Activated naive CD4-positive, alpha-beta T cell treated with anti-CD3 and anti-CD28 coated beads, Interleukin-2, amount 50 U/mL, for 24 hours (primary cell): ENCODE measurements around the gene CD40.

Source experiments
- H3K27ac Mint-ChIP-seq: one replicate; pipeline ENCODE4 v1.8.0; 2021; ENCODE audit warnings: mild to moderate bottlenecking, mixed read lengths
- H3K27me3 Mint-ChIP-seq: one replicate; pipeline ENCODE4 v1.8.0; 2021; ENCODE audit warnings: mixed read lengths
- H3K36me3 Mint-ChIP-seq: one replicate; pipeline ENCODE4 v1.8.0; 2021; ENCODE audit warnings: mixed read lengths
- H3K4me1 Mint-ChIP-seq: one replicate; pipeline ENCODE4 v1.8.0; 2021; ENCODE audit warnings: mixed read lengths
- H3K4me3 Mint-ChIP-seq: one replicate; pipeline ENCODE4 v1.8.0; 2021; ENCODE audit warnings: mild to moderate bottlenecking, mixed read lengths
- H3K9me3 Mint-ChIP-seq: one replicate; pipeline ENCODE4 v1.8.0; 2021; ENCODE audit warnings: mixed read lengths

CD40 gene

DNA sequence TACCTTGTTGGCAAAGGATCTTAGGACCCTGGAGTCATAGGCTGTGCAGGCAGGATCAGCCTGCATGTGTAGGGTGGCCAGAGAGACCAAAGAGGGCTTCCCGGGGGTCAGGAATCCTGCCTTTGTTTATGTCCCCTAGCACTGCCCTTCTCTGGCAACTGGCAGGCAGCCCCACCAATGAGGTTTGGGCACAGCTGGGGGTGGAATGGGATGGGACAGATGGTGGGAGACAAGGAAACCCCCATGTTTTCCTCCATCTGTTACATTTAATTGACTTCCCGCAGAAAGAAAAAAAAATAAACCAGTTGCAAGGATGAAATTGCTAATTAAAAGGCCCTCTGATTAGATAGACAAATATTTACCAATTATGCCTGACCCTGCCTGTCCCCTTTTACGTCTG is 27.6 kb downstream of the CD40 start:
- Mint-ChIP-seq H3K36me3 (no peaks in the 10 kb centered on the region), H3K4me1 (no peaks in the 10 kb centered on the region), H3K27me3 (peaks cover 8% of the 10 kb centered on the region), H3K27ac (no peak overlapping the region), H3K9me3 (no peaks in the 10 kb centered on the region), H3K4me3 (no peak overlapping the region)

- no peaks in the 10 kb centered on the region for H3K4me1 Mint-ChIP-seq
- H3K27me3 Mint-ChIP-seq, result peaks cover 3% of the 10 kb centered on the region
- H3K27ac Mint-ChIP-seq, result no peak overlapping the region
- no peaks in the 10 kb centered on the region for H3K9me3 Mint-ChIP-seq
- no peak overlapping the region for H3K4me3 Mint-ChIP-seq
- no peaks in the 10 kb centered on the region for H3K36me3 Mint-ChIP-seq
Observed at GRCh38 chr20:46148313-46149208, 30.4 kb downstream of the CD40 start.

GRCh38 chr20:46150943-46151342 is 32.8 kb downstream of the CD40 start:
- Mint-ChIP-seq H3K36me3 (no peaks in the 10 kb centered on the region), H3K27me3 (peaks cover 1% of the 10 kb centered on the region), H3K27ac (no peak overlapping the region), H3K9me3 (no peaks in the 10 kb centered on the region), H3K4me1 (no peaks in the 10 kb centered on the region), H3K4me3 (no peak overlapping the region)

GRCh38 chr20:46151936-46152335 is 33.8 kb downstream of the CD40 start:
- H3K4me1 Mint-ChIP-seq, result no peaks in the 10 kb centered on the region
- no peaks in the 10 kb centered on the region for H3K36me3 Mint-ChIP-seq
- no peak overlapping the region for H3K27ac Mint-ChIP-seq

GRCh38 chr20:46152824-46153586 is 34.9 kb downstream of the CD40 start:
- Mint-ChIP-seq H3K36me3 (no peaks in the 10 kb centered on the region), H3K27ac (no peak overlapping the region)

More at GRCh38 chr20:46151936-46152335, 33.8 kb downstream of the CD40 start:
- Mint-ChIP-seq H3K9me3 (no peaks in the 10 kb centered on the region), H3K27me3 (peaks cover 1% of the 10 kb centered on the region), H3K4me3 (no peak overlapping the region)

GRCh38 chr20:46154305-46154704 is 36.2 kb downstream of the CD40 start:
- no peak overlapping the region for H3K4me3 Mint-ChIP-seq
- no peaks in the 10 kb centered on the region for H3K36me3 Mint-ChIP-seq
- peaks cover 4% of the 10 kb centered on the region for H3K27me3 Mint-ChIP-seq
- H3K9me3 Mint-ChIP-seq, result no peaks in the 10 kb centered on the region
- no peak overlapping the region for H3K27ac Mint-ChIP-seq
- no peaks in the 10 kb centered on the region for H3K4me1 Mint-ChIP-seq

More at GRCh38 chr20:46152824-46153586, 34.9 kb downstream of the CD40 start:
- H3K9me3 Mint-ChIP-seq, result no peaks in the 10 kb centered on the region
- H3K4me1 Mint-ChIP-seq, result no peaks in the 10 kb centered on the region
- H3K4me3 Mint-ChIP-seq, result no peak overlapping the region
- H3K27me3 Mint-ChIP-seq, result peaks cover 4% of the 10 kb centered on the region

- no peak overlapping the region for H3K27ac Mint-ChIP-seq
- H3K27me3 Mint-ChIP-seq, result peaks cover 4% of the 10 kb centered on the region
- H3K4me3 Mint-ChIP-seq, result no peak overlapping the region
- H3K9me3 Mint-ChIP-seq, result no peaks in the 10 kb centered on the region
- no peaks in the 10 kb centered on the region for H3K36me3 Mint-ChIP-seq
- no peaks in the 10 kb centered on the region for H3K4me1 Mint-ChIP-seq
Observed at GRCh38 chr20:46154796-46155195, 36.7 kb downstream of the CD40 start.

- no peaks in the 10 kb centered on the region for H3K4me1 Mint-ChIP-seq
- H3K4me3 Mint-ChIP-seq, result no peak overlapping the region
- no peaks in the 10 kb centered on the region for H3K36me3 Mint-ChIP-seq
- no peak overlapping the region for H3K27ac Mint-ChIP-seq
- H3K9me3 Mint-ChIP-seq, result no peaks in the 10 kb centered on the region
- H3K27me3 Mint-ChIP-seq, result peaks cover 4% of the 10 kb centered on the region
Observed at GRCh38 chr20:46156065-46156464, 38.0 kb downstream of the CD40 start.

GRCh38 chr20:46157076-46157592 is 39.0 kb downstream of the CD40 start:
- no peak overlapping the region for H3K4me3 Mint-ChIP-seq
- no peaks in the 10 kb centered on the region for H3K36me3 Mint-ChIP-seq
- no peaks in the 10 kb centered on the region for H3K4me1 Mint-ChIP-seq
- no peaks in the 10 kb centered on the region for H3K9me3 Mint-ChIP-seq
- H3K27me3 Mint-ChIP-seq, result peaks cover 4% of the 10 kb centered on the region
- no peak overlapping the region for H3K27ac Mint-ChIP-seq

DNA sequence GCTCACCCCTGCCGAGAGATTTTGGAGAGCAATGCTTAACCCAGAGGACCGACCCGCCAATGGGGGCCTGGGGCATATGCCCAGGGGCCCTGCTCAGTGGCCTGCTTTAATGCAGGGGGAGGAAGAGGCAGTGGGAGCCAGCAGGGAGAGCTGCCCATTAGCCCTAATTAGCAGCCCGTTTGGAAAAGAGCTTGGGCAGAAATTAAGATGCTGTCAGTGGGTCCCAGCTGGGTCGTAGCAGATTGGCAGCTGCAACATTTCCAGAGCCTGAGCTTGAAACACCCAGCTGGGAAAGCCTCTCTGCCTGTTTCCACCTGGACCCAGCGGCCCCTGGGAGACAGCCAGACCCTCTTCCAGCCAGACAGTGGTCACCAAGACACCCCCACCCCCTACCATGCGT is 39.5 kb downstream of the CD40 start:
- Mint-ChIP-seq H3K4me3 (no peak overlapping the region), H3K27ac (no peak overlapping the region), H3K36me3 (no peaks in the 10 kb centered on the region), H3K9me3 (no peaks in the 10 kb centered on the region), H3K27me3 (peaks cover 4% of the 10 kb centered on the region), H3K4me1 (no peaks in the 10 kb centered on the region)

- Mint-ChIP-seq H3K4me3 (no peak overlapping the region), H3K27me3 (peaks cover 4% of the 10 kb centered on the region), H3K36me3 (no peaks in the 10 kb centered on the region), H3K4me1 (no peaks in the 10 kb centered on the region), H3K9me3 (no peaks in the 10 kb centered on the region), H3K27ac (no peak overlapping the region)
Observed at GRCh38 chr20:46158476-46158987, 40.4 kb downstream of the CD40 start.

DNA sequence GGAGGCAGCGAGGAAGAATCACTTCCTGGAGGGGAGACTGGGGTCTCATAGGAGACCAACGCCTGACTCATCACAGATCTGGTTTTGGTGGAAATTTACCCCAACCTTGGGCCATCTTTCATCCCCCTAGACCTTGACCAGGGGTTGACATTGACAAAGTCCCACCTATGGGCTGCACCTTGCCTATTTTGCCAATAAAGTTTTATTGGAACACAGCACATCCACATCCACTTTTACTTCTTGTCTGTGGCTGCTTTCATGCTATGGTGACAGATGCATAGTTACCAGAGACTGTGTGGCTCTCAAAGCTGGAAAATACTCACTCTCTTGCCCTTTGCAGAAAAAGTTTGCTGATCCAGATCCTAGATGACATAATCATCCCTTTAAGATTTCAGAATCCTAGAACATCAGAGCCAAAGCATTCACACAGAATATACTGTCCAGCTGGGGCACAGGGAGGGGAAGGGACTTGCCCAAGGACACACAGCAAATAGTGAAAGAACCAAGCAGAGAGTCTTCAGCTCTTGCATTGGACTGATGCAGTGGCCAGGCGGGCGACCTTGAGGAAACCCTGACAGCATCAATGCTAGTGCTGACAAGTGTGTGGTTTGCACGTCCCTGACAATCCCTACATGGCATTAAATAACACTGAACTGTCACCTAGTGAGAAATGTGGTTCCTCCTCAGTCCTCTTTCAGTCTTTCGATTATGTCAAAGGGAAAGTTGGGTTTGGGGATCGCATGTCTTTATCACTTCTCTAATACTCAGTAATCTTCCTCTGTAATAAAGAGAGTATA is 41.2 kb downstream of the CD40 start:
- H3K27me3 Mint-ChIP-seq, result peaks cover 5% of the 10 kb centered on the region
- H3K9me3 Mint-ChIP-seq, result no peaks in the 10 kb centered on the region

DNA sequence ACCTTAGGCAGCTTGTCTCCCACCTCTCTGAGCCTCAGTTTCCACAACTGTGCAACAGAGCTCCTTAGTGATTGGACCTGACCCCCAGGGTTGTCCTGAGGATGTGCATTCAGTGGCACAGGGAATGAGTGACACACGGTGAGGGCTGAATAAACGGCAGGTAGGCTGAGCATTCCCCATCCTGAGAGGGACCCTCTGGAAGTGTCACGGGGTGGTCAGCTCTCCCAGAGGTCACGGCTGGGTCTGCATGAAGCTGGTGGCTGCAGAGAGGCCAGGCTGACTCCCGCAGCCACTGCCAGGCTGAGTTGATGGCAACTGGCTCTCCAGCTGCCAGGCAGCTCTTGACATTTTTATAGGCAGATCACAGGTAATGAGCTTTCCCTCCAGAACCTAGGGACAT is 42.5 kb downstream of the CD40 start:
- Mint-ChIP-seq H3K9me3 (no peaks in the 10 kb centered on the region), H3K36me3 (no peaks in the 10 kb centered on the region), H3K4me1 (no peaks in the 10 kb centered on the region), H3K27me3 (peaks cover 9% of the 10 kb centered on the region), H3K4me3 (no peak overlapping the region), H3K27ac (no peak overlapping the region)

More for the DNA sequence above, 41.2 kb downstream of the CD40 start:
- H3K27ac Mint-ChIP-seq, result no peak overlapping the region
- no peaks in the 10 kb centered on the region for H3K4me1 Mint-ChIP-seq
- H3K36me3 Mint-ChIP-seq, result no peaks in the 10 kb centered on the region
- no peak overlapping the region for H3K4me3 Mint-ChIP-seq

- no peak overlapping the region for H3K4me3 Mint-ChIP-seq
- H3K27ac Mint-ChIP-seq, result no peak overlapping the region
- no peaks in the 10 kb centered on the region for H3K36me3 Mint-ChIP-seq
- H3K27me3 Mint-ChIP-seq, result peaks cover 15% of the 10 kb centered on the region
- no peaks in the 10 kb centered on the region for H3K4me1 Mint-ChIP-seq
- no peaks in the 10 kb centered on the region for H3K9me3 Mint-ChIP-seq
Observed at GRCh38 chr20:46161921-46162320, 43.8 kb downstream of the CD40 start.

- H3K27ac Mint-ChIP-seq, result no peak overlapping the region
- no peaks in the 10 kb centered on the region for H3K36me3 Mint-ChIP-seq
- H3K27me3 Mint-ChIP-seq, result peaks cover 13% of the 10 kb centered on the region
- H3K4me1 Mint-ChIP-seq, result no peaks in the 10 kb centered on the region
- H3K4me3 Mint-ChIP-seq, result no peak overlapping the region
- H3K9me3 Mint-ChIP-seq, result no peaks in the 10 kb centered on the region
Observed at GRCh38 chr20:46164254-46164653, 46.1 kb downstream of the CD40 start.
